D721Med (cell line): ENCODE results near the gene NSMCE4A.

Experiments
- DNase-seq: peaks from one replicate; pipeline ENCODE4 v3.0.0; 2011; ENCODE audit warnings: low spot score; ENCODE audit not compliant: insufficient read length
- FAIRE-seq: peaks from 2 replicates; lab custom pipeline; 2011; peaks lifted over from hg19 to GRCh38; lab: Jason Lieb, UNC
- TF ChIP-seq, protein P1 (sequence below): IDR thresholded peaks from 2 replicates; pipeline ENCODE4 v1.5.1; 2012; ENCODE audit warnings: mild to moderate bottlenecking, control low read depth; ENCODE audit not compliant: insufficient read depth; ENCODE audit errors: missing control alignments

NSMCE4A gene

DNA sequence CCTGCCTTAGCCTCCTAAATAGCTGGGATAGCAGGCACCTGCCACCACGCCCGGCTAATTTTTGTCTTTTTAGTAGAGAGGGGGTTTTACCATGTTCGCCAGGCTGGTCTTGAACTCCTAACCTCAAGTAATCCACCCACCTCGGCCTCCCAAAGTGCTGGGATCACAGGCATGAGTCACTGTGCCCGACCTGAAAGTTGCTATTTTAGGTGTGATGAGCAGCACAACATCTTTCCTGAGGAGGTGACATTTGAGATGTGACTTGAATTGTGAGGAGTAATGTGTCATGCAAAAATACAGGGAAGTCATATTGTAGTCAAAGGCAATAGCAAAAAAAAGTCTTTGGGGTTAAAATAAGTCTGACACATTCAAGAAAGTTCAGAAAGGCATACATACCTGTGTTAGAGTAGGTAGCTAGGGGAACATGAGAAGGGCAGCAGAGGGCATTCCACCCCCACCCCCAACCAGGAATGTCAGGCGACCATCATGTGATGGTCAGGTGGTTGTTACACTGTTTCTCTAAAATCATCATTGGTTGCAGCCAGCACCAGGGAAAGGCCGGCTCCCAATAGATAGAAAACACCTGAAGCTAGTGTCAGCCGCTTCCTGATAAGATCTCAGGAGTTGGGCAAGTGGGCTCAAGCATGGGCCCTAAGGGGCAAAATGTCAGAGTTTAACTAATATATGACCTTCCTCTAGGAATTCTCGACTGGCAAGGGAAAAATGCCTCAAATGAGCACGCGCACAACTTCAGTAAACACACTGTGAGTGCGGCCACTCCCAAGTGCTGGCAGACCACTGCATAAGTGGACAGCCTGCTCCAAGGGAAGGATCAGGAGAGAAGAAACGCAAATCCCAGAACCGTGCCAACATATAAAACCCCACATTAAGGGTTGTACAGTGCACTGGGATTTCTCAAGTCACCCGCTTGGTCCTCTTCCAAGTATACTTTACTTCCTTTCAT, 13.6 kb upstream of the NSMCE4A start, which contains the start of gene TACC2:
TSS of gene TACC2 (plus strand) at position 803 of the 964 bp plus-strand sequence. CDS start 32,819 bp downstream, outside the sequence.
- FAIRE-seq, result no peak
- TF ChIP-seq, protein P1, sequence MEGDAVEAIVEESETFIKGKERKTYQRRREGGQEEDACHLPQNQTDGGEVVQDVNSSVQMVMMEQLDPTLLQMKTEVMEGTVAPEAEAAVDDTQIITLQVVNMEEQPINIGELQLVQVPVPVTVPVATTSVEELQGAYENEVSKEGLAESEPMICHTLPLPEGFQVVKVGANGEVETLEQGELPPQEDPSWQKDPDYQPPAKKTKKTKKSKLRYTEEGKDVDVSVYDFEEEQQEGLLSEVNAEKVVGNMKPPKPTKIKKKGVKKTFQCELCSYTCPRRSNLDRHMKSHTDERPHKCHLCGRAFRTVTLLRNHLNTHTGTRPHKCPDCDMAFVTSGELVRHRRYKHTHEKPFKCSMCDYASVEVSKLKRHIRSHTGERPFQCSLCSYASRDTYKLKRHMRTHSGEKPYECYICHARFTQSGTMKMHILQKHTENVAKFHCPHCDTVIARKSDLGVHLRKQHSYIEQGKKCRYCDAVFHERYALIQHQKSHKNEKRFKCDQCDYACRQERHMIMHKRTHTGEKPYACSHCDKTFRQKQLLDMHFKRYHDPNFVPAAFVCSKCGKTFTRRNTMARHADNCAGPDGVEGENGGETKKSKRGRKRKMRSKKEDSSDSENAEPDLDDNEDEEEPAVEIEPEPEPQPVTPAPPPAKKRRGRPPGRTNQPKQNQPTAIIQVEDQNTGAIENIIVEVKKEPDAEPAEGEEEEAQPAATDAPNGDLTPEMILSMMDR, result no peak
- no peak for DNase-seq

DNA sequence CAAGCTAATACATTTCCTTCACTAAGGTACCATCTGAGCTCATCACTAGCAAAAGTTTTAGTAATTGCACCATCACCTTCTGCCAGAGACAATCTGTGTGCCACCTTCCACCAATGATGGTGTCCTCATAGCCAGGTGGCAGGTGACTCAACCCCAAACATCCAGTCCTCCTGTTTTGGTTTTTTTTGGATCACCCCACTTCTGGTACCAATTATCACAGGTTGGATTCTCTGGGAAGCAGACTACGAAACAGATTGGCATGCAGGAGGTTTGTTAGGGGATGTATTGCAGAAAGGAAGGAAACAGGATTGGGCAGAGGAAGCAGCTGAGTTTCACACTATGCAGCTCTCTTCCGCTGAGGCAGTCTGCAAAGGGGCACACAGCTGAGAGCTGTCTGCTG, 9.4 kb upstream of the NSMCE4A start:
- FAIRE-seq, result no peak
- TF ChIP-seq, protein P1, result no peak
- no peak for DNase-seq

DNA sequence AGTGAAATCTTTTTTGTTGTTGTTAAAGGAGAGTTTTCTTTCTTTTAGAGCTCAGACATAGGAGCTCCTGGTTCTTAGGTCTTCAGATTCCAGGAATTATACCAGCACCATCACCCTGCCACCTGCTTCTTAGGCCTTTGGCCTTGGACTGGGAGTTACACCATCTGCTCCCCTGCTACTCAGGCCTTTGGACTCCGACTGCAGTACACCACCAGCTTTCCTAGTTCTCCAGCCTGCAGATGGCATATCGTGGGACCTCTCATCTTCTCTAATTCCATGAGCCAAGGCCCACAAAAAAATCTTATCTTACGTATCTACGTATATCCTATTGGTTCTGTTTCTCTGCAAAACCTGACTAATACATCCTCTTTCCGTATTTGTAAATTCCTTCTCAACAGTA, 8.8 kb upstream of the NSMCE4A start:
- FAIRE-seq (no peak), DNase-seq (no peak)
- TF ChIP-seq, protein P1, result no peak

DNA sequence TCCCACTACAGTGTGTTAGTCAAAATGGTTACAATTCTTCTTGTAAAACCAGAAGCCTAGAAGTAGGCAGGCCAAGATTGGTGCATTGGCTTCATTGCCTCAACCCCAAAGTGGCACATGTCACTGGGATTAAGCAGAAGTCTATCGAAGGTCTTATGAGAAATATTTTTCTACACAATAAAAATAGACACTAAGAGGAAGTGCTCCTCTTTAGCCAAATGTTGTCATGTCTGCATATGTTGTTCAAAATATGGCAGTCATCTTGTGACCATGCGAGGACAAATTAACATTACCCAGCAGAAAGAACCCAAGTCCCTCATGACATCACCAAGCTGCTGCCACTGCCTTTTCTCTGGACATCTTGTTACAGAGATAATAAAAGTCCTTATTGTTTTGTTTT, 6.3 kb upstream of the NSMCE4A start:
- no peak for FAIRE-seq
- DNase-seq, result no peak
- TF ChIP-seq, protein P1, result no peak

DNA sequence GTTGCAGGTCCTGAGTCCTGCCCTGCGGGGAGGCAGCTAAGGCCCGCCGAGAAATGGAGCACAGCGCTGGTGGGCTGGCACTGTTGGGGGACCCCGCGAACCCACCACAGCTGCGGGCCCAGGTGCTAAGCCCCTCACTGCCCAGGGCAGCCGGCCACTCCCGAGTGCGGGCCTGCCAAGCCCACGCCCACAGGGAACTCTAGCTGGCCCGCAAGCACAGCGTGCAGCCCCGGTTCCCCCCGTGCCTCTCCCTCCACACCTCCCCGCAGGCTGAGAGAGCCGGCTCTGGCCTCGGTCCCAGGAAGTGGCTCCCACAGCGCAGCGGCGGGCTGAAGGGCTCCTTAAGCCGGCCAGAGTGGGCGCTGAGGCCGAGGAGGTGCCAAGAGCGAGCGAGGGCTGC, 3.5 kb upstream of the NSMCE4A start:
- TF ChIP-seq, protein P1, result no peak
- FAIRE-seq (no peak), DNase-seq (no peak)

DNA sequence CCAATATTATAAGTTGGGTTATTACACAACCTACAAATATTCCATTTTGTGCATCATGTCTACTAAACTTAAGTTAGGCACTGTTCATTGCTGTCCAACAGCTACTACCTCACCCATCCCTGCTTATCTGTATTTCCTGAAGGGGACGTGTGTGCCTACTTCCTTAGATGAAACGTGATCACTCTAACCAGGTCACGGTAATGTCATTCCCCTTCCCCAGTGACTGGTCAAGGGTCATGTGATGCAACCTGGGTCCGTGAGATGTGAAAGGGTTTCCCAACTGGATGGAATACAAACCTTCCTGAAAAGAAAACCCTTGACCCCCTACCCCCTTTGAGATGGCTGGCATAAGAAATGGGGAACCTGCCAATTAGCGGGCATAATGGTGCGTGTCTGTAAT, 1.6 kb upstream of the NSMCE4A start:
- no peak for DNase-seq
- TF ChIP-seq, protein P1, result no peak

More for the DNA sequence above, 1.6 kb upstream of the NSMCE4A start:
- no peak for FAIRE-seq
